ENCODE measurements around the gene NOPCHAP1. TPM values are rescaled to one million over a fixed set of nuclear protein-coding genes. Genes with fewer than 3 reads are reported as not detected.
A peak's percentile ranks its signal among the peaks of the same experiment; 100 is the strongest.
"Not testable (repeated sequence)": the region's sequence is repeated elsewhere in the genome, so short reads cannot be mapped to it uniquely, and the experiment has no call there.

The NOPCHAP1 gene
- total RNA-seq, 1 donor from 2014 or later: 31.9 TPM

DNA sequence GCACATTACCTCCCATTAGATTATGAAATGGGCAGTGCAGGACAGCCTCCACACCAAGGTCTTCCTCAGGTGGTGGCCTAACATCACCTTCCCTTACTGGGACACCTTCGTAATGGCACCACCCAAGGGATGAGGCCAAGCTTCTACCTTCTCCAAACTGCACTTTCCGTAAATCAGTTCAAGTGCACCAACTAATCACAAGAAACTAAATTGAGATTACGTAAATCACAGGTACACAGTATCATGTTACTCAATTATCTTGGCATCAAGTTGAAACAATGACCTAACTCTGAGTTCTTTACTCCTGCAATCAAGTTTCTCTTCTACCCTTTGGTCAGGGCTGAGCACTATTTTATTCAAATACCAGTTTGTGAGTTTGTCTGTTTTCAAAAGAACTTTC, 41.9 kb upstream of the NOPCHAP1 start:
- Histone ChIP-seq H3K36me3 (no peaks in the 10 kb centered on the region), H3K27me3 (no peaks in the 10 kb centered on the region), H3K4me1 (peaks cover 0 to 14% of the 10 kb centered on the region in 2 donors), H3K27ac (no peak overlapping the region), H3K9me3 (no peaks in the 10 kb centered on the region), H3K4me3 (no peak overlapping the region)
- TF ChIP-seq, protein P1, sequence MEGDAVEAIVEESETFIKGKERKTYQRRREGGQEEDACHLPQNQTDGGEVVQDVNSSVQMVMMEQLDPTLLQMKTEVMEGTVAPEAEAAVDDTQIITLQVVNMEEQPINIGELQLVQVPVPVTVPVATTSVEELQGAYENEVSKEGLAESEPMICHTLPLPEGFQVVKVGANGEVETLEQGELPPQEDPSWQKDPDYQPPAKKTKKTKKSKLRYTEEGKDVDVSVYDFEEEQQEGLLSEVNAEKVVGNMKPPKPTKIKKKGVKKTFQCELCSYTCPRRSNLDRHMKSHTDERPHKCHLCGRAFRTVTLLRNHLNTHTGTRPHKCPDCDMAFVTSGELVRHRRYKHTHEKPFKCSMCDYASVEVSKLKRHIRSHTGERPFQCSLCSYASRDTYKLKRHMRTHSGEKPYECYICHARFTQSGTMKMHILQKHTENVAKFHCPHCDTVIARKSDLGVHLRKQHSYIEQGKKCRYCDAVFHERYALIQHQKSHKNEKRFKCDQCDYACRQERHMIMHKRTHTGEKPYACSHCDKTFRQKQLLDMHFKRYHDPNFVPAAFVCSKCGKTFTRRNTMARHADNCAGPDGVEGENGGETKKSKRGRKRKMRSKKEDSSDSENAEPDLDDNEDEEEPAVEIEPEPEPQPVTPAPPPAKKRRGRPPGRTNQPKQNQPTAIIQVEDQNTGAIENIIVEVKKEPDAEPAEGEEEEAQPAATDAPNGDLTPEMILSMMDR (IDR thresholded peaks at IDR 0.05): no peak
- DNase-seq (ENCODE audit: low spot score in 2 of 2): no peak
- intact Hi-C loops (cut with DNase I): no loop called here

DNA sequence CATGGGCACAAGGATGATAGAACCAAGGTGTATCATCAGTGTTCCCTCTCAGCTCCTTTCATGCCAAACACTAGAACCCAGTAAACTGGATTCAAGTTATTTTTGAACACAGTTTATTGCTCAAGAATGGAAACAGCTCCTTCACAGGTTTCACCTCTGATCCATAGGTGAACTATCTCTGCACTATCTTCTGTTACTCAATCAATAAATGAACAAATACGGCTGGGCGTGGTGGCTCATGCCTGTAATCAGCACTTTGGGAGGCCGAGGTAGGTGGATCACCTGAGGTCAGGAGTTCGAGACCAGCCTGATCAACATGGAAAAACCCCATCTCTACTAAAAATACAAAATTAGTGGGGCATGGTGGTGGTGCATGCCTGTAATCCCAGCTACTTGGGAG, 37.4 kb upstream of the NOPCHAP1 start:
- H3K27ac ChIP-seq: peak overlapping the region; percentile 17 to 21
- H3K4me1 ChIP-seq: peaks cover 0 to 19% of the 10 kb centered on the region in 2 donors
- H3K27me3 ChIP-seq; H3K4me3 ChIP-seq; H3K36me3 ChIP-seq; DNase-seq (ENCODE audit: low spot score in 2 of 2); intact Hi-C loops (cut with DNase I); H3K9me3 ChIP-seq: not testable (repeated sequence)

DNA sequence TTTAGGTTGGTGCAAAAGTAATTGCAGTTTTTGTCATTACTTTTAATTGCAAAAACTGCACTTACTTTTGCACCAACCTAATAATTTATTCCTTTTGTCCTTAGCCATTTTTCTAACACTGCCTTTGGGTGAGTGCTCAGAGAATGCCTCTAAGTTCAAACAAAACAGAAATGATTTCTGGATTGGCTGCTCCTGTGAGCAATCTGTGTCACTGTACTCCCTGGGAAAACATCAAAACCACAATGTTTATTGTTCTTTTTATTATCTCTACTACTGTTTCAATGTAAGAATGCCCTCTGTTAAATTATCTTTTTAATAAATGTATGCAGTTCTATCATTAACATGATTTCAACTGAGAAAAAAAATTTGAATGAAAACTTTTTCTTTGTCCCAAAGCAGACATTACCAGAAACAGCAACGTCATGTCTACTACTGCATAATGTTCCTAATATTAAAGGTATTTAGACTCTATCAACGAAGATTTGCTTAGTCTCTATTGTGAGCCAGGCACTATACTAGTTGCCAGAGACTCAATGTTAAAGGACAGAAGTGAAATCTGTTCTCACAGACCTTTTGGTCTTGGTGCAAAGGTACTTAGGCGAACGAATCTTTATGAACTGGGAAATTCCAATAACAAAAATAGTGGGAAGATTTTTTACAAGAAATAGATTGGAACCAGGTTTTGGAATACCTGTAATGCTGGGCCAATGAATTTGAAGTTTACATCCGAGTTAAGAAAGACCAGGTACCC, 34.2 kb upstream of the NOPCHAP1 start:
- Histone ChIP-seq H3K27ac (peak overlapping the region; percentile 81 to 84), H3K9me3 (no peaks in the 10 kb centered on the region), H3K27me3 (no peaks in the 10 kb centered on the region), H3K36me3 (no peaks in the 10 kb centered on the region), H3K4me3 (peak overlapping the region in 1 of 2 donors; percentile 88), H3K4me1 (peaks cover 0 to 26% of the 10 kb centered on the region in 2 donors)
- intact Hi-C loops (cut with DNase I): no loop called here
- no peak for DNase-seq (ENCODE audit: low spot score in 2 of 2)
- TF ChIP-seq, protein P1 (IDR thresholded peaks at IDR 0.05): no peak

DNA sequence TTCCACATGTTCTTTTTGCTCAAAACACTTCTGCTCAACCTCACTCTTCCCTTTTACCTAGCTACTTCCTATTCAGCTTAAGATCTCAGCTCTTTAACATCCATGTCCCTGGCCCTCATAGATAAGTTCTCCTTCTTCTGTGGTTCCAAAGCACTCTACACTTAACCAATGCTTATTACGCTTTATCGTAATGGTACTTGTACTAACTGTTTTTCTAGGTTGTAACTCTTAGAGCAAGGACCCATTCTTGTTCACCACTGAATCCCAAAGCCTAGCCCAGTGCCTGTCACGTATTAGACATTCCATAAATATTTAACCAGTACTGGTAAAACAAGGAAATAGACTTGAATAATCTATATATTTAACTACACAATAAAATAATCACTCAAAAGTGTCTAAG, 33.3 kb upstream of the NOPCHAP1 start:
- Histone ChIP-seq H3K36me3 (no peaks in the 10 kb centered on the region), H3K27me3 (no peaks in the 10 kb centered on the region), H3K9me3 (no peaks in the 10 kb centered on the region), H3K4me3 (peak overlapping the region in 1 of 2 donors; percentile 88), H3K4me1 (peaks cover 0 to 25% of the 10 kb centered on the region in 2 donors), H3K27ac (peak overlapping the region; percentile 81 to 84)
- intact Hi-C loops (cut with DNase I): no loop called here
- DNase-seq (ENCODE audit: low spot score in 2 of 2): no peak
- TF ChIP-seq, protein P1 (IDR thresholded peaks at IDR 0.05): no peak

DNA sequence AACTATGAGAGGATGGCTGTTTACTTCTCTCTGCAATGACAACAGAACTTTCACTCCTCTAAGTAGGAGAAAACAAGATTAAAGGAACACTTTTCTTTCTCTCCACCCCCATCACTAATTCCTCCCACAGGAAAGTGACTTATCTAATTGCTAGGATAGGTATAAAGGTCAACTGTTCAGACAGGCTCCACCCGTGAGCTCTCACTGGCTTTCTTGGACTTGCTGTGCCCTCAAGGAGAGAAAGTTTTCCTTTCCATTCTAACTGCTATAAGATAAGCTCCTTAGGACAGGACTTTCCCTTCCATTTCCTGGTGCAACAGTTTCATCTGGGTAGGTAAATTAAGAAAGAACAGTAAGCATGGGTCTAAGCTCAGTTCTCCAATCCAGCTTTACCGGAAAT, 32.8 kb upstream of the NOPCHAP1 start:
- H3K9me3 ChIP-seq: no peaks in the 10 kb centered on the region
- intact Hi-C loops (cut with DNase I): no loop called here
- H3K36me3 ChIP-seq: no peaks in the 10 kb centered on the region
- H3K27me3 ChIP-seq: no peaks in the 10 kb centered on the region
- TF ChIP-seq, protein P1 (IDR thresholded peaks at IDR 0.05): no peak
- H3K4me1 ChIP-seq: peaks cover 0 to 20% of the 10 kb centered on the region in 2 donors
- DNase-seq (ENCODE audit: low spot score in 2 of 2): no peak
- peak overlapping the region; percentile 81 to 84 for H3K27ac ChIP-seq
- peak overlapping the region; percentile 24 to 88 for H3K4me3 ChIP-seq

DNA sequence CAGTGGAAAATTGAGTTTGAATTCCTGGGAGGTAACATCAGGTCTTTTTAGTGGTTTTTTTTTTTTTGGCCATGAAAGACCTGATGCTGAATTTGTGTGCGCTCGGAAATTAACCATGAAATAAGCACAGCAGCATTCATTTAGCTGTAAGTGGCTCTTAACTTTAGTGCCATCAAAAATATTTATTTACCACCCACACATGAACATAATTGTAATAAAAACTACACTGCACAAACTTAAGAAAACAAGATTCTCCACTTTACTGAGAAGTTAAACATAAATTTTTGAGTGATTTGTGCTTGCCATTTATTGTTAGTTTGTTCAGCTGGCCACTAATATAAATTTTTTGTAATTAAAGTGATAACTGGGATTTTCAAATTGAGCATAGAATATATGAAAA, 30.4 kb upstream of the NOPCHAP1 start:
- Histone ChIP-seq H3K36me3 (no peaks in the 10 kb centered on the region), H3K27ac (peak overlapping the region; percentile 92 to 96), H3K4me3 (peak overlapping the region in 1 of 2 donors; percentile 88), H3K9me3 (no peaks in the 10 kb centered on the region), H3K27me3 (no peaks in the 10 kb centered on the region), H3K4me1 (peaks cover 0 to 21% of the 10 kb centered on the region in 2 donors)
- DNase-seq (ENCODE audit: low spot score in 2 of 2): no peak
- intact Hi-C loops (cut with DNase I): loop anchor here (5.0 kb wide), 1 partner anchor 53 kb away; no protein-coding TSS in a partner anchor
- TF ChIP-seq, protein P1 (IDR thresholded peaks at IDR 0.05): no peak

All from ascending aorta (tissue), 2 donors.